Measurements from ENCODE around the gene SHC3.

The SHC3 gene

DNA sequence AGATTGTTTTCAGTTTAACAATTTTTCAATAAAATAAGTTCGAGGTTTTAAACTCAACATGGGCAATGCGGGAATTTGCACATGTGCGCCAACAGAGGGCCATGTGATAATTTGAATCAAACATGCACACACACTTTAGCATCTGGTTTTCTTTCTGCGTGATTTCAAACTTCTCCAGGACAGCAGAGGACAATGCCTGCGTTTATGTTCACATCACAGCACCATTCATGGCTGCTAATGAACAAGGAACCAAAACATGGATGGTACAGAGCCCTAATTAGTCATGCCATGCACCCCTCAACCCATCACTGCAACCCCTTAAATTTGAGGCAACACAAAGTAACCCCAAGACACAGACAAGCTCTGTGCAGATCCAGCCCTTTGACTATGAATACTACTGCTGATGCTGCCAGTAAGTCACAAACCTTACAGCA lies 2.8 kb downstream of the SHC3 start:
- Histone ChIP-seq H3K4me1 (ENCODE audit: control insufficient read depth in 1 of 2, insufficient read depth in 2 of 2, low read length in 2 of 2) (peaks cover 27% of the 10 kb centered on the region in 2 donors), H3K27ac (ENCODE audit: low read depth, low read length) (no peak overlapping the region), H3K4me3 (ENCODE audit: low read depth in 1 of 2, low read length in 2 of 2) (no peak overlapping the region), H3K9ac (ENCODE audit: low read depth in 1 of 2, low read length in 2 of 2) (no peak overlapping the region), H3K36me3 (ENCODE audit: control insufficient read depth in 1 of 2, insufficient read depth in 2 of 2, low read length in 2 of 2) (no peaks in the 10 kb centered on the region), H3K9me3 (ENCODE audit: control insufficient read depth in 1 of 2, low read length in 2 of 2) (no peaks in the 10 kb centered on the region), H3K27me3 (ENCODE audit: control insufficient read depth in 1 of 2, insufficient read depth in 2 of 2, low read length in 2 of 2) (peaks cover 28 to 29% of the 10 kb centered on the region in 2 donors)

DNA sequence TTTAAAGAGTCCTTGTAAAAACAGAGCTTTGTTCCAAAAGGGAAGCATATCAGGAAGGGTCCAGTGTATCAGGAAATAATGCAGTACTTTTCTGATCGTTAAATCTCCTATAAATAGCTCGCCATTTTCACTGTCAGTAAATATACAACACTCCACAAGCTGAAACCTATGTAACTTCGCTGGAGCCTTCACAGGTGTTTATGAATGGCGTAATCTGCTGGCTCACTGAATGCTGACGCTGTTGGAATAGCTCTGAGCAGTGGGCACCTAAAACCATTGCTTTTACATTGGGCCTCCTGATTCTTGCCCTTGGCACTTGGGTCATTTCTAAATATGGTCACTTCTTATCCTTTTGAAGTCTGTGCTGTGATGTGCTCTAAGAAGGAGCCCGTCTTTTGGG lies 4.3 kb downstream of the SHC3 start:
- Histone ChIP-seq H3K36me3 (ENCODE audit: control insufficient read depth in 1 of 2, insufficient read depth in 2 of 2, low read length in 2 of 2) (no peaks in the 10 kb centered on the region), H3K4me3 (ENCODE audit: low read depth in 1 of 2, low read length in 2 of 2) (no peak overlapping the region), H3K4me1 (ENCODE audit: control insufficient read depth in 1 of 2, insufficient read depth in 2 of 2, low read length in 2 of 2) (peaks cover 18 to 19% of the 10 kb centered on the region in 2 donors), H3K27me3 (ENCODE audit: control insufficient read depth in 1 of 2, insufficient read depth in 2 of 2, low read length in 2 of 2) (peaks cover 27 to 28% of the 10 kb centered on the region in 2 donors), H3K27ac (ENCODE audit: low read depth, low read length) (no peak overlapping the region), H3K9ac (ENCODE audit: low read depth in 1 of 2, low read length in 2 of 2) (no peak overlapping the region), H3K9me3 (ENCODE audit: control insufficient read depth in 1 of 2, low read length in 2 of 2) (no peaks in the 10 kb centered on the region)

DNA sequence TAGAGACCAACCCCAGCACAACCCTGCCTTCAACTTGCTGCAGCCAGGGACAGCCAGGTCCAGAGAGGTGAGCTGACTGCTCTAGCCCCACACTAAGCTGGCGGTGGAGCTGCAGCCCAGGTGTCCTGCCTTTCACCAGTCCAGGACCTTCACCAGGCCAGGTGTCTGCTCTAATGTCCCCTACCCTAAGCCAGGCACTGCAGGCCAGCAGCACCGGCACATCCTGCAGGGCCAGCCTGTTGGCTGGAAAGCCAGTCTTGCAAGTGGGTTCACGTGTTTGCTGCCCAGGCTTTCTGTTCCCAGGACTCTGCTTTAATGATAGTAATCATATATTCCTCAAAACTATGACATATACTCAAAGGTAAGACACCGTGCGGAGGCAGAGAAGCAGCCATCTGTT lies 5.5 kb downstream of the SHC3 start:
- no peak overlapping the region for H3K4me3 ChIP-seq (ENCODE audit: low read depth in 1 of 2, low read length in 2 of 2)
- peaks cover 19% of the 10 kb centered on the region in 2 donors for H3K27me3 ChIP-seq (ENCODE audit: control insufficient read depth in 1 of 2, insufficient read depth in 2 of 2, low read length in 2 of 2)
- H3K36me3 ChIP-seq (ENCODE audit: control insufficient read depth in 1 of 2, insufficient read depth in 2 of 2, low read length in 2 of 2), result no peaks in the 10 kb centered on the region
- H3K4me1 ChIP-seq (ENCODE audit: control insufficient read depth in 1 of 2, insufficient read depth in 2 of 2, low read length in 2 of 2), result peaks cover 7 to 9% of the 10 kb centered on the region in 2 donors
- H3K9ac ChIP-seq (ENCODE audit: low read depth in 1 of 2, low read length in 2 of 2), result no peak overlapping the region
- H3K9me3 ChIP-seq (ENCODE audit: control insufficient read depth in 1 of 2, low read length in 2 of 2), result no peaks in the 10 kb centered on the region
- H3K27ac ChIP-seq (ENCODE audit: low read depth, low read length), result no peak overlapping the region

DNA sequence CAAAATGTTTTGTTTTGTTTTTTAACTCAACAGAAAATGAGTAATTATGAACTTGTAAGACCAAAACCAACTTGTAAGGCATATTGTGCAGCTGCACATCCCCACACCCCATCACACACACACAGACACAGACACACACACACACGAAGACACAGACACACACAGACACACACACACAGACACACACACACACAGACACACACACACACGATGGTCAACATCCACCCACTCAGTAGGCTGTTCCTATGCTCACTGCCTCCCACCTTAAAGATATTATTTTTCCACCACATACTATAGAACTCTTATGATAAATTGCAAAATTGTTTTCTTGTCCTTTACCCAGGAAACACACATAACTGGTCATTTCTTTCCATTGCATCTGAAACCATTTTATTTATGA lies 6.2 kb downstream of the SHC3 start:
- Histone ChIP-seq H3K4me3 (ENCODE audit: low read depth in 1 of 2, low read length in 2 of 2) (no peak overlapping the region), H3K27me3 (ENCODE audit: control insufficient read depth in 1 of 2, insufficient read depth in 2 of 2, low read length in 2 of 2) (peaks cover 15 to 17% of the 10 kb centered on the region in 2 donors)

GRCh38 chr9:89171693-89172092 lies 6.9 kb downstream of the SHC3 start:
- no peaks in the 10 kb centered on the region for H3K36me3 ChIP-seq (ENCODE audit: control insufficient read depth in 1 of 2, insufficient read depth in 2 of 2, low read length in 2 of 2)
- no peak overlapping the region for H3K4me3 ChIP-seq (ENCODE audit: low read depth in 1 of 2, low read length in 2 of 2)
- H3K9ac ChIP-seq (ENCODE audit: low read depth in 1 of 2, low read length in 2 of 2), result no peak overlapping the region
- no peaks in the 10 kb centered on the region for H3K4me1 ChIP-seq (ENCODE audit: control insufficient read depth in 1 of 2, insufficient read depth in 2 of 2, low read length in 2 of 2)
- H3K27ac ChIP-seq (ENCODE audit: low read depth, low read length), result no peak overlapping the region
- no peaks in the 10 kb centered on the region for H3K9me3 ChIP-seq (ENCODE audit: control insufficient read depth in 1 of 2, low read length in 2 of 2)
- H3K27me3 ChIP-seq (ENCODE audit: control insufficient read depth in 1 of 2, insufficient read depth in 2 of 2, low read length in 2 of 2), result peaks cover 8 to 9% of the 10 kb centered on the region in 2 donors

More for the DNA sequence above, 6.2 kb downstream of the SHC3 start:
- H3K9me3 ChIP-seq (ENCODE audit: control insufficient read depth in 1 of 2, low read length in 2 of 2), result no peaks in the 10 kb centered on the region
- peaks cover 2 to 5% of the 10 kb centered on the region in 2 donors for H3K4me1 ChIP-seq (ENCODE audit: control insufficient read depth in 1 of 2, insufficient read depth in 2 of 2, low read length in 2 of 2)
- no peak overlapping the region for H3K9ac ChIP-seq (ENCODE audit: low read depth in 1 of 2, low read length in 2 of 2)
- H3K27ac ChIP-seq (ENCODE audit: low read depth, low read length), result no peak overlapping the region
- no peaks in the 10 kb centered on the region for H3K36me3 ChIP-seq (ENCODE audit: control insufficient read depth in 1 of 2, insufficient read depth in 2 of 2, low read length in 2 of 2)

DNA sequence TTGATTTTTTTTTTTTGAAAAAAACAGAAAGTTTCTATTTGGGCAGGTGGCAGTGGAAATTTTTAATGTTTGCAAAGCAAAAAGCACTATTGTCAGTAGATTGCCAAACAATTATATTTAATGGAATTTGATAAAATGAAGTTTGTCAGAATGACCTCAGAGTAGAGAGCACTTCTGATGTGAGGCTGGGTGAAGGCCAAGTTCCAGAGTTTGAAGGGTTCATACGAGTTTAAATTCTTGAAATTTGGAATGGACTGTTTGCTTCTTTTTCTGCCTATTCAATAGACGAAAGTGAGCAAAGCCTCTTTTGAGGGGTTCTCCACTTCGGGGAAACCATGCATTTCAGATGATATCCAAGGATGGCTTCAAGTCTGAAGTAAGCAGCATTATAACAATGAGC lies 7.4 kb downstream of the SHC3 start:
- Histone ChIP-seq H3K4me1 (ENCODE audit: control insufficient read depth in 1 of 2, insufficient read depth in 2 of 2, low read length in 2 of 2) (no peaks in the 10 kb centered on the region), H3K36me3 (ENCODE audit: control insufficient read depth in 1 of 2, insufficient read depth in 2 of 2, low read length in 2 of 2) (no peaks in the 10 kb centered on the region), H3K9ac (ENCODE audit: low read depth in 1 of 2, low read length in 2 of 2) (no peak overlapping the region), H3K9me3 (ENCODE audit: control insufficient read depth in 1 of 2, low read length in 2 of 2) (no peaks in the 10 kb centered on the region), H3K27me3 (ENCODE audit: control insufficient read depth in 1 of 2, insufficient read depth in 2 of 2, low read length in 2 of 2) (peaks cover 5% of the 10 kb centered on the region in 2 donors), H3K4me3 (ENCODE audit: low read depth in 1 of 2, low read length in 2 of 2) (no peak overlapping the region), H3K27ac (ENCODE audit: low read depth, low read length) (no peak overlapping the region)

DNA sequence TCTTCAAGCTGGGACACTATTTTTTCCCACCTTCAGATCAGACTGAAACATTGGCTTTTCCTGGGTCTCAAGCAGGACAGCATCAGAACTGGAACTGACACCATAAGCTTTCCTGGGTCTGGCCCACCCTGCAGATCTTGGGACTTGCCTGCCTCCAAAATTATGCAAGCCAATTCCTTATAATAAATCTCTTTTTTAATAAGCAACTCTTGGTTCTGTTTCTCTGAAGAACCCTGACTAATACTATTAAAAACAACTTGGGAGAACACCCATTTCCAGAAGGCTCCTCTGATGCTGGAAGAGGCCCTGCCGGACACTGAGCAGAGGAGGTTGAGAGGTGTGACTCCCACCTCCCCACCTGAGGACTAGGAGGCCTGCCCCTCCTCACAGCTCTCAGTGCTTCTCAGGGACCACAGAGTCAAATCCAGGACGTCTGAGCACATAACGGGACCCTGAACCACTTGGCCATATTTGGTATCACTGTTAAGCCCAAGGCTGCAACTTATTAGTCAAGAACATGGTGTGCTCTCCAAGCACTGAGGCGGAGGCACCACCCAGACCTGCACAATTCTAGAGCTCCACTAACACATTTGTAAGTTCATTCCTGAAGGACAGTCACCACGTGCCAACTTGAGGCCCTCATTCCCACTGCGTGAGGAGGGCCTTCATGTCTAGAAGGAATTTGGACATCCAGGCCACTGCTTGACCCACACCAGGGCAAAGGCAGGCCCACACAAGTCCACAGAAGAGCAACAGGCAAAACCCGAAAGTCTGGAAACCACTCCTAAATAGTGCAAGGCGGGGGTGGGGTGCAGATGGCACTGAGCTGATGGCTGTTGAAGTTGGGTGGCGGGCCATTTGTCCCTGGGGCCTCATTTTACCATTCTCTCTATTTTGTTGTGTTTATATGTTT lies 9.5 kb downstream of the SHC3 start:
- no peaks in the 10 kb centered on the region for H3K9me3 ChIP-seq (ENCODE audit: control insufficient read depth in 1 of 2, low read length in 2 of 2)
- H3K27me3 ChIP-seq (ENCODE audit: control insufficient read depth in 1 of 2, insufficient read depth in 2 of 2, low read length in 2 of 2), result no peaks in the 10 kb centered on the region
- no peaks in the 10 kb centered on the region for H3K36me3 ChIP-seq (ENCODE audit: control insufficient read depth in 1 of 2, insufficient read depth in 2 of 2, low read length in 2 of 2)
- H3K27ac ChIP-seq (ENCODE audit: low read depth, low read length), result no peak overlapping the region
- no peak overlapping the region for H3K9ac ChIP-seq (ENCODE audit: low read depth in 1 of 2, low read length in 2 of 2)
- no peaks in the 10 kb centered on the region for H3K4me1 ChIP-seq (ENCODE audit: control insufficient read depth in 1 of 2, insufficient read depth in 2 of 2, low read length in 2 of 2)
- H3K4me3 ChIP-seq (ENCODE audit: low read depth in 1 of 2, low read length in 2 of 2), result no peak overlapping the region

GRCh38 chr9:89167788-89168187 lies 10.8 kb downstream of the SHC3 start:
- H3K9me3 ChIP-seq (ENCODE audit: control insufficient read depth in 1 of 2, low read length in 2 of 2), result no peaks in the 10 kb centered on the region
- H3K4me3 ChIP-seq (ENCODE audit: low read depth in 1 of 2, low read length in 2 of 2), result no peak overlapping the region
- H3K27me3 ChIP-seq (ENCODE audit: control insufficient read depth in 1 of 2, insufficient read depth in 2 of 2, low read length in 2 of 2), result no peaks in the 10 kb centered on the region
- no peaks in the 10 kb centered on the region for H3K4me1 ChIP-seq (ENCODE audit: control insufficient read depth in 1 of 2, insufficient read depth in 2 of 2, low read length in 2 of 2)
- H3K36me3 ChIP-seq (ENCODE audit: control insufficient read depth in 1 of 2, insufficient read depth in 2 of 2, low read length in 2 of 2), result no peaks in the 10 kb centered on the region
- H3K27ac ChIP-seq (ENCODE audit: low read depth, low read length), result no peak overlapping the region
- H3K9ac ChIP-seq (ENCODE audit: low read depth in 1 of 2, low read length in 2 of 2), result no peak overlapping the region

DNA sequence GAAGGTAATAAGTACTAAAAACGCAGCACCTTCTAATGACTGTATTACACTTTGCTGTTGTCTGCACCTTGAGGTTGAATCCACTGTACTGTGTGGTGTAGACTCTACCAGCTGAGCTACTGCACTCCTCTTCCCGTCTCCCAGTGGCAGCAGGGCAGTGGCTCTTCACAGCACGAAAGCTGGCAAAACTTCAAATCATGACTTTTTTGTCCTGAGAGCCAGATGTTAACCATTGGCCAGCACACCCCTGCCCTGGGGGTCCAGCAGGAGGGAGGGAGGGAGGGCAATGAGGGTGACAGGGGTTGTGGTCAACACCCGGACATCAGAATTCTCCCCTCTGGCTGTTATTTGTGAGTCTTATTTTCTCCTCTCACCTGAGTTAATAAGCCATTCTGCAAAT lies 11.8 kb downstream of the SHC3 start:
- no peaks in the 10 kb centered on the region for H3K4me1 ChIP-seq (ENCODE audit: control insufficient read depth in 1 of 2, insufficient read depth in 2 of 2, low read length in 2 of 2)
- H3K9me3 ChIP-seq (ENCODE audit: control insufficient read depth in 1 of 2, low read length in 2 of 2), result no peaks in the 10 kb centered on the region
- no peak overlapping the region for H3K4me3 ChIP-seq (ENCODE audit: low read depth in 1 of 2, low read length in 2 of 2)
- H3K9ac ChIP-seq (ENCODE audit: low read depth in 1 of 2, low read length in 2 of 2), result no peak overlapping the region
- H3K27ac ChIP-seq (ENCODE audit: low read depth, low read length), result no peak overlapping the region
- H3K27me3 ChIP-seq (ENCODE audit: control insufficient read depth in 1 of 2, insufficient read depth in 2 of 2, low read length in 2 of 2), result no peaks in the 10 kb centered on the region
- H3K36me3 ChIP-seq (ENCODE audit: control insufficient read depth in 1 of 2, insufficient read depth in 2 of 2, low read length in 2 of 2), result no peaks in the 10 kb centered on the region

DNA sequence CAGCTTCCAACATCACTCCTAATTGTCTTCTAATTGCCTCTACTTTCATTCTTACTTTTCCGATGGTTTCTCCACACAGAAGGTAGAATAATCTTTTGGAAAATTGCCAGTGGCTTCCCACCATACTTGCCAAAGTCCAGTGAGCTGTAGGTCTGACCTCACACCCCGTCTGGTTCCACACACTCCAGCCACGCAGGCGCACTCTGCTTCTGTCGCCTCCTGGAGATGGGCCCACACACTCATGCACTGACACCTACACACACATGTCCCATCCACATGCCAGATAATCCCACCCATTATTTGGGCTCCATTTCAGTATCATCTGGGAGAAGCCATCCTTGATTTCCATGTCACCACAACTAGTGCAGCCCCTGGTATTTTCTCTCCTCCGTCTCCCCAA lies 12.7 kb downstream of the SHC3 start:
- Histone ChIP-seq H3K9ac (ENCODE audit: low read depth in 1 of 2, low read length in 2 of 2) (no peak overlapping the region), H3K36me3 (ENCODE audit: control insufficient read depth in 1 of 2, insufficient read depth in 2 of 2, low read length in 2 of 2) (no peaks in the 10 kb centered on the region), H3K27ac (ENCODE audit: low read depth, low read length) (no peak overlapping the region)

More for the DNA sequence above, 12.7 kb downstream of the SHC3 start:
- no peak overlapping the region for H3K4me3 ChIP-seq (ENCODE audit: low read depth in 1 of 2, low read length in 2 of 2)
- no peaks in the 10 kb centered on the region for H3K27me3 ChIP-seq (ENCODE audit: control insufficient read depth in 1 of 2, insufficient read depth in 2 of 2, low read length in 2 of 2)
- no peaks in the 10 kb centered on the region for H3K9me3 ChIP-seq (ENCODE audit: control insufficient read depth in 1 of 2, low read length in 2 of 2)
- H3K4me1 ChIP-seq (ENCODE audit: control insufficient read depth in 1 of 2, insufficient read depth in 2 of 2, low read length in 2 of 2), result no peaks in the 10 kb centered on the region

Measured in duodenal mucosa (tissue), 2 donors.